Stimulated activated CD8-positive, alpha-beta memory T cell treated with anti-CD3 and anti-CD28 coated beads, Interleukin-15, amount 100 ng/mL, for 1 hour (primary cell): Measurements from ENCODE around the gene HMGCS1.
"Not testable (repeated sequence)": the region's sequence is repeated elsewhere in the genome, so short reads cannot be mapped to it uniquely, and the experiment has no call there.

Experiments
- DNase-seq: peaks from one replicate; pipeline ENCODE4 v3.0.0-alpha.2; 2020; ENCODE audit warnings: low read depth

Gene HMGCS1

GRCh38 chr5:43312076-43312661 lies 1.0 kb downstream of the HMGCS1 start:
- no peak for DNase-seq

GRCh38 chr5:43309637-43310036 lies 3.6 kb downstream of the HMGCS1 start:
- no peak for DNase-seq

DNA sequence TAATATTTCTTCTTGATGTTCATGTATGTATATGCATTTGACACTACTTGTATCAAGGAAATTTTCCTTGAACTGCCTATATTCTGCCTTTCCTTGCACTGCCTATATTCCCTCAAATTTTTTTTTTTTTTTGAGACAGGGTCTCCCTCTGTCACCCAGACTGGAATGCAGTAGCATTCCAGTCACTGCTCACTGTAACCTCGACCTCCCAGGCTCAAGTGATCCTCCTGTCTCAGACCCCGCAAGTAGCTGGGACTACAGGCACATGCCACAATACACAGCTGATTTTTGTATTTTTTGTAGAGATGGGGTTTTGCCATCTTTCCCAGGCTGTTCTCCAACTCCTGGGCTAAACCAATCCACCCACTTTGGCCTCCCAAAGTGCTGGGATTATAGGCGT lies 4.1 kb downstream of the HMGCS1 start:
- no peak for DNase-seq

- DNase-seq: not testable (repeated sequence)
These were observed 6.3 kb downstream of the HMGCS1 start for GRCh38 chr5:43306954-43307353.

DNA sequence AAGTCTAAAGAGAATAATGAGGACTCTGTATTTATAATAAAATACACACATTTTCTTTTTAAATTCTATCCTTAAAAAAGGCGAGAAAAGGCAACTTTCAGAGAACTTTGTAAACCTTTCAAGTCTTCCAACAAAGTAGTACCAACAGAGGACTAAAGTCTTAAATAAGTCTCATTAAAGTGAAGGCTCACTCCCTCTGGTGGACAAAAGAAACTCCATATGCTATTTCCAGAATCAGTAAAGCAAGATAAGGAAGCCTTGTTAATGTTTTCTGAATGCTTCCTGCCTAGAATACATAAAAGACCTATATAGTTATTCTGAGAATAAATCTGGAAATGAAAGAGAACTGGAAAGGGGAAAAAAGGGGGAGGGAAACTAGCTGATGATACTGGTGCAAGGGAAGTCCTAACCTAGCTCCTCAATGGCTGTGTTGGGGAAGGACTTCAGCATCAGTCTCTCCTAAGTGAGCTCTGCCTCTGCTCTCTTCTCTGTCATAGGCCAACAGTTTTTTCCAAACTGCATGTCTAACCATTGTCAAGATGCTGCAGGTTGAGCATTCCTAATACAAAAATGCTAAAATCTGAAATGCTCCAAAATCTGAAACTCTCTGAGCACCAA lies 7.2 kb downstream of the HMGCS1 start:
- DNase-seq: no peak

GRCh38 chr5:43304525-43304924 lies 8.7 kb downstream of the HMGCS1 start:
- DNase-seq: no peak

DNA sequence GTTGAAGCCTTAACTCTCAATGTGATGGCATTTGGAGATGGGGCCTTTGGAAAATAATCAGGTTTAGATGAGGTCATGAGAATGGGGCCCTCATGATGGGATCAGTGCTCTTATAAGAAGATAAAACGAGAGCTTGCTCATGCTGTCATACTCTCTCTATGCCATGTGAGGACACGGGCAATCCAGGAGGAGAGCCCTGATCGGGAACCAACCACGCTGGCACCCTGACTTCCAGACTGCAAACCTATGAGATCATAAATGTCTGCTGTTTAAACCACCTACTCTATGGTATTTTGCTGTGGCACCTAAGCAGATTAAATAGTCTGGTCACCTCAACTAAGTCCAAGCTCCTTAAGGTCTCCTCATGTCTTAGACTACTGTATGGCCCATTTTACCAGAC lies 10.0 kb downstream of the HMGCS1 start:
- DNase-seq: no peak

DNA sequence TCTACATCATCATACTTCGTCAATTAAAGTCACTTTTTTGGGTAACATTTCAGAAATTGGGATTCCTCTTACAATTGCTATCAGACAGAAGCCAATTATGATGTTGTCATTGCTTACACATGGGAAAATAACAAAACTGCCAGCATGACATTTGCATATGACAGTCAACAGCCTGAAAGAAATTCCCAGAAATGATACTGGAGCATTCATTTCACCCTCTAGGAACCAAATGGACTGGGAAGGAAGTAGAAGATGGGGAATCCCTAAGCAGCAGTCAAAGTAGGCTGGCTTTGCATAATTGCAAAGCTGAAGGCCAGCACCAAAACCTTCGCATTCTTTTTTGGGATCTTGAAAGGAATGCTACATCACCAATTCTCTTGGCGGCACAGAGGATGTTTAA lies 10.7 kb downstream of the HMGCS1 start:
- DNase-seq: no peak

- no peak for DNase-seq
These were observed 11.5 kb downstream of the HMGCS1 start for GRCh38 chr5:43301653-43302091.

DNA sequence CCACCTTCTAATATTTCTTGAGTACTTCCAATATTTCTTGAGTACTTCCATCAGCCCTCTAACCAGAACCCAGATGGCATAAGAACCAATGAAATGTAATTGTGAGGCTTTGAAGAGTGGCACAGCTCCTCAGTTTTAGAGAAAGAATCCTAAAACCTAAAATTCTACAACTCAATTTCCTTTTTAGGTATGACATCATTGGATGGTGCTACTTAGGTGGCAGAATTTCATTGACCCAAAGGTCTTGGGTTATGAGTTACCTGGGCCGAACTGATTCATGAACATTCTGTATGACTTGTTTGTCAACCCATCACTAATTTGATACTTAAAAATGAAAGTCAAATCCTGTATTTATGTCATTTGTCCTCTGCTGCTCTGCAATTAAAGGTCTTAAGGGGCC lies 13.1 kb downstream of the HMGCS1 start:
- no peak for DNase-seq

DNA sequence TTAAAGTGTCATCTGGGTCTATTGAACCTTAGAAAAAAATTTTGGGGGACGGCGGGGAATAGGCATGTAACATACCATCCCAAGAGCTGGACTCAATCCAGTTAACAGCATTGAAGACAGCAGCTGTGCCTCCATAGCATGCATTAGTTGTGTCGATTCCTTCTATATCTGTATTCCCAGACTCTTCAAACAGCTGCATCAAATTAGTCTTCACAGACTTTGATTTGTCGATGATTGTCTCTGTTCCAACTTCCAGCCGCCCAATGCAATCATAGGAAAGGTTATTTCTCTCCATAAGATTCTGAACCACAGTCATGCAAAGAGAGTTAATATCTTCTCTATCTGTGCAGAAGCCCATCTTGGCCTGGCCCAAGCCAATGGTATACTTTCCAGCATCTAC lies 14.8 kb downstream of the HMGCS1 start:
- no peak for DNase-seq

DNA sequence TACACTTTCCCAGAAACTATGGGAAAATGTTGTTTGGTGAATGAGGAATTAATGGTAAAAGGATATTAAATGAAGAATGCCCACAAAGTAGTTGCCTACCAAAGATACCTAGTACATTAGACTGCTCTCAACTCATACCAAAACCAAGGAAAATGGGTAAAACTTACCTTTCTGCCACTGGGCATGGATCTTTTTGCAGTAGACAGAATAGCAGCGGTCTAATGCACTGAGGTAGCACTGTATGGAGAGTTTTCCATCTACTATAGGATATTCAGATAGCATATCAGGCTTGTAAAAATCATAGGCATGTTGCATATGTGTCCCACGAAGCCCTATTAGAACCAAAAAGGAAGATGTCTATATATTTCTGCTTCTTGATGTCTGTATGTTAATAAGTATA lies 16.4 kb downstream of the HMGCS1 start:
- DNase-seq: no peak

DNA sequence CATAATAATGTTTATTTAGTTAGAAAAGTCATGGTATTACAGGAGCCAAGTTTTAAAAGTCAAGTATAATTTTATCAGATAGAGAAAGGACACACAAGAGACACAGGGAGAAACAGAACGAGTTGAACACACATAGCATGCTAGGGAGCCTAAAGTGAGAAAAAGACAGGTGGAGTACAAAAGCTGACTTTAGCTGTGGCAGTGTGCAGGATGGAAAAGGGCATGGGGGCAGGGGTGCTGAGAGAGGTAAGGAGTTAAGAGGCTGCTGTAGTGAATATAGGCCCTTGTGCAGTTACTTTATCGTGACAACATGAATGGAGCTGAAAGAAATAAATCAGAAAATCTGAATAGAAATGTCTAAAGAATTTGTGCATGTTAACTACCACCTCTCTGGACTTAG lies 18.0 kb downstream of the HMGCS1 start:
- no peak for DNase-seq

GRCh38 chr5:43294226-43294625 lies 19.0 kb downstream of the HMGCS1 start:
- DNase-seq: no peak

DNA sequence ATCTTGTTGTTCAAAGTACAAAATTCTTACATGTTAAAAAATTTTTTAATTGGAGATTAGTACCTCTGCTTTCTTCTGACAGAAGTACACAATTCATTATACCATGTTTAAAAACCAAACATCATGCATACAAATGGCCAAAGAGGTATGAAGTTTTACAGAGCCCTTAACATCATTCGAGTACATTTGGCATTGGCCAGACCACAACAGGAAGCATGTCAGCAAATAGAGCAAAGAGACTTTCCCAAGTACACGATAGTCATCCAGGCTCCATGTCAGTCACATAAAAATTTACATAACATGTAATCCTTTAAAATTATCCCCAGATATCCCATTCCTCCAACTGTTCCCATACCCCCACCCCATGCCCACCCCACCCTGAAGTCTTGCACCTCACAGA lies 22.5 kb downstream of the HMGCS1 start:
- DNase-seq: no peak

DNA sequence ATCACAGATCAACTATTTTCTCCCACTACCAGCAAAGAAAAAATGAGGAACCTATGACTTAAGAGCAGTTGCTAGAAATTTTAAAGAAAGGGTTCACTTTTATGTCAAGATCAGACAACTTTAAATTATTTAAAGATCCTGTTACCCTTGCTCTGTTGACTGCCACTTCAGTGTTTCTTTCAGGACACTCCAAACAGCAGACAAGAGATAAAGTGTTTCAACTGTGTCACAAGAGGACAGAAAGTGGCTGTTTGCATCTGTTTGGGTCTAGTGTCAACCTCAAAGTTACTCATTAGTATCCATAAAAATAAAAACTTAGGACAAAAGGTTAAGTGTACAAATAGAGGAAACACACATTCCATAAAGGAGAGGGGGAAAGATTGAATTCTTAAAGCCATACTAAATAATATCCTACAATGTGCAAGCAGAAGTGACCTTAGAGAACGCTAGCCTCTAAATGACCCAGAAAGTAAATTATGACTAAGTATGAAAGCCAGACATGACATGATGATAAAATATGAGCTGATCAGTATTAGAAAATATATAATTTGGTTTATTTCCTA lies 24.9 kb downstream of the HMGCS1 start:
- DNase-seq: no peak

DNA sequence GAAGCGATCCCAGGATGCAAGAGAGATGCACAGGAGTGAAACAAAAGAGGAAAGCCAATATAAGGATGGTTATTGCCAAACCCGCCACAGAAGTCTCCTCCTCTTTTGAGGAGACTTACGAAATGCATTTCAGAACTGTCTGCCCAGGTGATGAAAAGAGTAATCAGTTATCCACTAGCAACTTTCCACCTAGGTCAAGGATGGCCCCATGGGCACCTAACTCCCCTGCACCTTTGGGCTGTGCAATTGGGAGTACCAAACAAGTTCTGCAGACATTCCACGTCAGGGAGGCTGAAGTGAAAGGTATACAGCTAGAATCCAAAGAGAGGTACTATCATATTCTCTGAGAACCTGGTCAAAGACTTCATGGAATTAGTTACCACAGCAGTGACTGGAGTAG lies 25.7 kb downstream of the HMGCS1 start:
- no peak for DNase-seq

DNA sequence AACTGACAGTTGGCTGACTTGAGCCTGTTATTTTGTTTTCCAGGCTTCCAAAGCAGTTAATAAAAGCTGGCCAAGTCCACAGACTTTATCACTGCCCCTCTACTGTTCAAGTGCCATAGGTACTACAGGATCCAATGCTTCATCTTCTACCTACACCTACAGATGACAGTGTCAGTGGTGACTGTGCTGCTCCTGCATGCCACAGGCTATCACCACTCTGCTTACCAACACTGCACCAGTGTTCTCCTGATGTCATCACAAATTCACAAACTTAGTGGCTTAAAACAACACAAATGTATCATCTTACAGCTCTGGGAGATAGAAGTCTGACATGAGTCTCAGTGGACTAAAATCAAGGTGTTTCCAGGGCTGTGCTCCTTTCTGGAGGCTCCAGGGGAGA lies 26.6 kb downstream of the HMGCS1 start:
- DNase-seq: no peak

DNA sequence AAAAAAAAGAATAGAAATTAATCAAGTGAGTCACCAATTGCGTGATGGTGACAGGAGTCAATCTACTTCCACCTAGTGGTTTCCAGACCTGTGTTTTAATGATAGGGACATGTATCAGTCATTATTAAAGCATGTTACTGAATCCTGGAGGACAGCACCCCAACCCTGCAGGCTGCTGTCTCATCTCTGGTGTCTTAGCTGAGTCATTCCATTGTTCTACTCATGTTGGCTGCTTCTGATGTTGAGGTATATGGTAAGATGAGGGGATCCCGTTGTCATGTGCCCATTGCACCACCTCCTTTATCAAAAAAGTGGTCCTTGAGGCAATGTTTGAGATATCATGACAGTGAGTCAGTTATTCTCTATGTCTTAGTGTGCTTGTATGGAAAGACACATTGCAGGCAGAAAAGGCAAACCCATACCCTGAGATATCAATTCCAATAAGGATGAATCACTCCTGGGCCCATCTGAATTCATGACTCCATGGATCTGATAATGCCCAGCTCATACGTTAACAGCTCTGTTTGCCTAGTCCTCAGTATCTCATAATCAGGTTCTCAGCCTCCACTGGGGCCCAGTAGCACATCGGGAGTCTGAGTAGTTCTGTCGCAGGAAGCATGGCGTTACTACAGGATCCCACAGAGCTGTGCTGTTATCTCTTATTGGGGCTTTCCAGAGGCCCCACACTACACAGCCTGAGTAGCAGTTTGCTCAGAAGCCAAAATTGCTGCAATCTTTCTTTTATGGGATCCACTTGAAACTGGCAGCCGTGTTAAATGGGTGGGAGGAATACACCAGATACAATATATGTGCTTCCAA lies 31.2 kb downstream of the HMGCS1 start:
- DNase-seq: no peak

DNA sequence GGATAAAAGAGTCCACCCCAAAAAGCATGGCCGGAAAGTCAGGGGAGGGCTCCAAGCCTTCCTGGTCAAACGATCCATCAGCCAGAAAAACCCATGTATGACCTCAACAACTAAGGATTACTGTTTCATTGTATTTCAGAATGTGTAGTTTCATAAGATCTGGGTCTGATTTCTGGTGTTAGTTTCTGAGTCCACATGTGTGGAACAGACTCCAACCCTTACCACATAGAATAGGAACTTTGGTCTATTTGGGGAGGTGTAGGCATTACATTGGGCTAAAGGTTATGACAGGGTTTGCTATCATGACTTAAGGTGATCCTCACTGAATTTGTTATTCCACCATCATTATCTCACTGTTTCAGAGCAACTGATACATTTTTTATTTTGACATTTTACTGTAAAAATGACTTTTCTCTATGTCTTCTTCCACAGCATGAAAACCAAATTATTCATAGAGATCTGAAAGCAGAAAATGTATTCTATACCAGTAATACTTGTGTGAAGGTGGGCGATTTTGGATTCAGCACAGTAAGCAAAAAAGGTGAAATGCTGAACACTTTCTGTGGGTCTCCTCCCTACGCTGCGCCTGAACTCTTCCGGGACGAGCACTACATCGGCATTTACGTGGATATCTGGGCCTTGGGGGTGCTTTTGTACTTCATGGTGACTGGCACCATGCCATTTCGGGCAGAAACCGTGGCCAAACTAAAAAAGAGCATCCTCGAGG lies 33.5 kb downstream of the HMGCS1 start:
- DNase-seq: no peak

DNA sequence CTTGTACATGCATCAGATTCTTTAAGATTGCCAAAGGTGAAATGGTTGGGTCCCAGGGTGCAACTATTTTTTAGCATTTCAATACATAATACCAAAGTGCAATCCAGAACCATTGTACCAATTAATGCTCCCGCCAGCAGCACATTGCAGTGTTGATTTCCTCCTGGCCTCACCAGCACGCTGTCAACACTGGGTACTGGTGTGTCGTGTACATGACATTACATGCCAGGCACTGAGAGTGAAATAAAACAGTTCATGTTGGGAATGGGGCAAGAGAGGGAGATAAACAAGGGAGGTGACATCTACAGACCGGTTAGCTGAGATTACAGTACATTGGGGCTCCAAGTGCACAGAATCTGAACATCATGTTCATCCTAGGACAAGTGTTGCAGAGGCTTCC lies 37.8 kb downstream of the HMGCS1 start:
- DNase-seq: no peak

GRCh38 chr5:43274435-43275114 lies 38.6 kb downstream of the HMGCS1 start:
- no peak for DNase-seq
